Hepatocyte (in vitro differentiated cells): Measurements from ENCODE around the gene SOX8. TPM values are rescaled to one million over a fixed set of nuclear protein-coding genes. Genes with fewer than 3 reads are reported as not detected.

ENCODE experiments used
- DNase-seq: peaks from one replicate; pipeline ENCODE4 v3.0.0-alpha.2; 2016; ENCODE audit warnings: low spot score
- H2AFZ ChIP-seq: fragments of 200-600 bp; sonication (generic); 2 replicates; pipeline ENCODE4 v1.6.0; 2016; ENCODE audit warnings: antibody characterized with exemption, mild to moderate bottlenecking
- H3K27ac ChIP-seq: fragments of 200-600 bp; sonication (generic); 2 replicates; pipeline ENCODE4 v1.5.1; 2016; ENCODE audit warnings: mild to moderate bottlenecking
- H3K27me3 ChIP-seq: fragments of 200-600 bp; sonication (generic); 2 replicates; pipeline ENCODE4 v1.6.1; 2016
- H3K36me3 ChIP-seq: fragments of 200-600 bp; sonication (generic); replicated peaks from 2 replicates; pipeline ENCODE4 v1.5.1; 2016; ENCODE audit warnings: low read depth; ENCODE audit not compliant: insufficient read depth
- H3K4me1 ChIP-seq: fragments of 200-600 bp; sonication (generic); 2 replicates; pipeline ENCODE4 v1.5.1; 2016; ENCODE audit warnings: mild to moderate bottlenecking, moderate library complexity; ENCODE audit not compliant: insufficient read depth
- H3K4me2 ChIP-seq: fragments of 200-600 bp; sonication (generic); 2 replicates; pipeline ENCODE4 v1.6.0; 2016
- H3K4me3 ChIP-seq: fragments of 200-600 bp; sonication (generic); 2 replicates; pipeline ENCODE4 v1.5.1; 2016; ENCODE audit warnings: mild to moderate bottlenecking
- H3K79me2 ChIP-seq: fragments of 200-600 bp; sonication (generic); 2 replicates; pipeline ENCODE4 v1.6.0; 2017; ENCODE audit warnings: mild to moderate bottlenecking
- H3K9me2 ChIP-seq: fragments of 200-600 bp; sonication (generic); replicated peaks from 2 replicates; pipeline ENCODE4 v1.6.0; 2017; ENCODE audit warnings: mild to moderate bottlenecking; ENCODE audit not compliant: insufficient read depth
- H3K9me3 ChIP-seq: fragments of 200-600 bp; sonication (generic); 2 replicates; pipeline ENCODE4 v1.5.1; 2016; ENCODE audit warnings: low read depth, mild to moderate bottlenecking
- H4K20me1 ChIP-seq: fragments of 200-600 bp; sonication (generic); 2 replicates; pipeline ENCODE4 v1.6.0; 2016; ENCODE audit warnings: mild to moderate bottlenecking; ENCODE audit not compliant: insufficient read depth, poor library complexity, severe bottlenecking
- CTCF ChIP-seq: fragments of 200-600 bp; sonication (generic); IDR thresholded peaks from 2 replicates; pipeline ENCODE4 v1.5.1; 2016; ENCODE audit warnings: antibody characterized with exemption, mild to moderate bottlenecking; ENCODE audit not compliant: poor library complexity
- EZH2 ChIP-seq: fragments of 200-600 bp; sonication (generic); IDR thresholded peaks from 2 replicates; pipeline ENCODE4 v1.6.1; 2016; ENCODE audit warnings: antibody characterized with exemption, mild to moderate bottlenecking, borderline replicate concordance
- EZH2phosphoT487 ChIP-seq: fragments of 200-600 bp; sonication (generic); IDR thresholded peaks from one replicate; pipeline ENCODE4 v1.6.1; 2018; ENCODE audit warnings: antibody characterized with exemption, mild to moderate bottlenecking, low read depth, moderate library complexity; ENCODE audit not compliant: unreplicated experiment, severe bottlenecking
- WGBS: methylation state at CpG from one replicate; pipeline ENCODE4 v1.1.6; 2016; ENCODE audit warnings: low lambda C conversion rate; ENCODE audit errors: missing lambda C conversion rate; 5-methylcytosine and 5-hydroxymethylcytosine counted together
- polyA plus RNA-seq: library from polyadenylated mRNA; unstranded; fragments of >200 nt; fragmentation: Nextera tagmentation; extraction: Ambion mirVana; gene quantifications from 2 replicates; pipeline ENCODE4 v1.2.1, GENCODE V29; 2016
- total RNA-seq: library from RNA; depleted of rRNA; stranded (reverse); fragments of >200 nt; gene quantifications from 2 replicates; pipeline ENCODE4 v1.2.3, GENCODE V29; 2014

The SOX8 gene
- total and polyA plus RNA-seq, 2 experiments from 2014 or later, result 3.8 to 4.7 TPM

GRCh38 chr16:998615-999014 is 17.0 kb downstream of the SOX8 start:
- Histone ChIP-seq H3K4me3 (no peak overlapping the region), H3K27me3 (no peaks in the 10 kb centered on the region), H3K79me2 (no peaks in the 10 kb centered on the region), H3K9me3 (no peaks in the 10 kb centered on the region), H3K9me2 (no peaks in the 10 kb centered on the region), H3K27ac (no peak overlapping the region), H3K36me3 (no peaks in the 10 kb centered on the region), H2AFZ (no peak overlapping the region), H3K4me1 (peaks cover 7% of the 10 kb centered on the region), H4K20me1 (no peaks in the 10 kb centered on the region), H3K4me2 (no peak overlapping the region)
- TF ChIP-seq CTCF (no peak), EZH2phosphoT487 (no peak), EZH2 (no peak)
- no peak for DNase-seq
- WGBS, result 89% methylated on average over 11 of the region's 11 CpGs

- peaks cover 7% of the 10 kb centered on the region for H3K4me1 ChIP-seq
- no peaks in the 10 kb centered on the region for H3K79me2 ChIP-seq
- H3K27me3 ChIP-seq, result no peaks in the 10 kb centered on the region
- H3K4me2 ChIP-seq, result no peak overlapping the region
- no peak overlapping the region for H3K27ac ChIP-seq
- TF ChIP-seq EZH2 (no peak), EZH2phosphoT487 (no peak), CTCF (no peak)
- H2AFZ ChIP-seq, result no peak overlapping the region
- no peak overlapping the region for H3K4me3 ChIP-seq
- no peak for DNase-seq
- H3K9me2 ChIP-seq, result no peaks in the 10 kb centered on the region
- H3K36me3 ChIP-seq, result no peaks in the 10 kb centered on the region
- H3K9me3 ChIP-seq, result no peaks in the 10 kb centered on the region
- WGBS, result 89% methylated on average over 11 of the region's 11 CpGs
- H4K20me1 ChIP-seq, result no peaks in the 10 kb centered on the region
Measured at GRCh38 chr16:999677-1000076, 18.1 kb downstream of the SOX8 start.

GRCh38 chr16:1000608-1001007 is 19.0 kb downstream of the SOX8 start:
- H3K27ac ChIP-seq, result no peak overlapping the region
- H3K27me3 ChIP-seq, result no peaks in the 10 kb centered on the region
- H3K4me3 ChIP-seq, result no peak overlapping the region
- H3K4me2 ChIP-seq, result no peak overlapping the region
- no peak for TF ChIP-seq CTCF
- H3K9me3 ChIP-seq, result no peaks in the 10 kb centered on the region
- H3K36me3 ChIP-seq, result no peaks in the 10 kb centered on the region
- DNase-seq, result no peak
- no peaks in the 10 kb centered on the region for H3K9me2 ChIP-seq
- 97% methylated on average over 11 of the region's 17 CpGs for WGBS
- H2AFZ ChIP-seq, result no peak overlapping the region
- H3K4me1 ChIP-seq, result peaks cover 7% of the 10 kb centered on the region
- H3K79me2 ChIP-seq, result no peaks in the 10 kb centered on the region
- no peaks in the 10 kb centered on the region for H4K20me1 ChIP-seq

- Histone ChIP-seq H4K20me1 (no peaks in the 10 kb centered on the region), H3K27ac (no peak overlapping the region), H3K36me3 (no peaks in the 10 kb centered on the region), H3K4me1 (peaks cover 7% of the 10 kb centered on the region), H3K79me2 (no peaks in the 10 kb centered on the region), H3K4me2 (no peak overlapping the region), H3K27me3 (no peaks in the 10 kb centered on the region), H3K4me3 (no peak overlapping the region), H2AFZ (no peak overlapping the region), H3K9me2 (no peaks in the 10 kb centered on the region), H3K9me3 (no peaks in the 10 kb centered on the region)
- no peak for TF ChIP-seq EZH2
- no peak for TF ChIP-seq CTCF
- TF ChIP-seq EZH2phosphoT487, result no peak
- WGBS, result 95% methylated on average over 11 of the region's 11 CpGs
- DNase-seq, result no peak
Measured at GRCh38 chr16:1001096-1001495, 19.5 kb downstream of the SOX8 start.
